Right renal pelvis (tissue), 4 donors: ENCODE data around the gene POLRMT. TPM values are rescaled to one million over a fixed set of nuclear protein-coding genes. Genes with fewer than 3 reads are reported as not detected.
A peak's percentile ranks its signal among the peaks of the same experiment; 100 is the strongest.
"Not testable (repeated sequence)": the region's sequence is repeated elsewhere in the genome, so short reads cannot be mapped to it uniquely, and the experiment has no call there.

Source experiments
- DNase-seq, 4 donors: peaks; one replicate each; pipeline ENCODE4 v3.0.0-alpha.2; 2013; ENCODE audit warnings: low read depth in 4 of 4, low spot score in 3 of 4, missing footprints in 1 of 4
- polyA plus RNA-seq, 4 donors: library from polyadenylated mRNA; unstranded; fragments of 120-200 nt; gene quantifications; one replicate each; pipeline ENCODE4 v1.2.1, GENCODE V29; 2013; ENCODE audit not compliant: insufficient read length in 4 of 4

The POLRMT gene
- polyA plus RNA-seq, 4 donors = 52.8 to 71.6 (median 57.0) TPM

GRCh38 chr19:597406-598315 is 35.7 kb downstream of the POLRMT start:
- no peak for DNase-seq

- DNase-seq = no peak
Observed at GRCh38 chr19:596263-596655, 37.1 kb downstream of the POLRMT start.

- DNase-seq = no peak
Observed at GRCh38 chr19:595326-596262, 37.7 kb downstream of the POLRMT start.

- no peak for DNase-seq
Observed at GRCh38 chr19:594265-594870, 39.0 kb downstream of the POLRMT start.

- no peak for DNase-seq
Observed at GRCh38 chr19:593505-593904, 39.8 kb downstream of the POLRMT start.

GRCh38 chr19:593055-593454 is 40.3 kb downstream of the POLRMT start:
- DNase-seq = no peak

GRCh38 chr19:592101-592500 is 41.2 kb downstream of the POLRMT start:
- DNase-seq = no peak

- DNase-seq = peak in 1 of 4 donors; percentile 51
Observed at GRCh38 chr19:591099-591958, 42.0 kb downstream of the POLRMT start.

- no peak for DNase-seq
Observed at GRCh38 chr19:590750-591098, 42.6 kb downstream of the POLRMT start.

GRCh38 chr19:590396-590745 is 43.0 kb downstream of the POLRMT start:
- no peak for DNase-seq

GRCh38 chr19:589693-590395 is 43.5 kb downstream of the POLRMT start, which contains the start of gene HCN2:
HCN2 (plus strand) TSS chr19:589881; CDS start chr19:589946, 65 bp downstream.
- no peak for DNase-seq

- DNase-seq = no peak
Observed at GRCh38 chr19:588741-589692, 44.3 kb downstream of the POLRMT start.

GRCh38 chr19:588093-588740 is 45.1 kb downstream of the POLRMT start:
- DNase-seq = no peak

- DNase-seq = no peak
Observed at GRCh38 chr19:585551-586110, 47.7 kb downstream of the POLRMT start.

- DNase-seq = not testable (repeated sequence)
Observed at GRCh38 chr19:585146-585545, 48.2 kb downstream of the POLRMT start.

GRCh38 chr19:584240-585001 is 48.9 kb downstream of the POLRMT start:
- DNase-seq = no peak

- no peak for DNase-seq
Observed at GRCh38 chr19:583968-584239, 49.4 kb downstream of the POLRMT start.
